Measurements from ENCODE around the gene LRRC2. TPM values are rescaled to one million over a fixed set of nuclear protein-coding genes. Genes with fewer than 3 reads are reported as not detected.

Gene LRRC2
- total RNA-seq, 1 donor from 2014 or later, result 2.0 TPM

DNA sequence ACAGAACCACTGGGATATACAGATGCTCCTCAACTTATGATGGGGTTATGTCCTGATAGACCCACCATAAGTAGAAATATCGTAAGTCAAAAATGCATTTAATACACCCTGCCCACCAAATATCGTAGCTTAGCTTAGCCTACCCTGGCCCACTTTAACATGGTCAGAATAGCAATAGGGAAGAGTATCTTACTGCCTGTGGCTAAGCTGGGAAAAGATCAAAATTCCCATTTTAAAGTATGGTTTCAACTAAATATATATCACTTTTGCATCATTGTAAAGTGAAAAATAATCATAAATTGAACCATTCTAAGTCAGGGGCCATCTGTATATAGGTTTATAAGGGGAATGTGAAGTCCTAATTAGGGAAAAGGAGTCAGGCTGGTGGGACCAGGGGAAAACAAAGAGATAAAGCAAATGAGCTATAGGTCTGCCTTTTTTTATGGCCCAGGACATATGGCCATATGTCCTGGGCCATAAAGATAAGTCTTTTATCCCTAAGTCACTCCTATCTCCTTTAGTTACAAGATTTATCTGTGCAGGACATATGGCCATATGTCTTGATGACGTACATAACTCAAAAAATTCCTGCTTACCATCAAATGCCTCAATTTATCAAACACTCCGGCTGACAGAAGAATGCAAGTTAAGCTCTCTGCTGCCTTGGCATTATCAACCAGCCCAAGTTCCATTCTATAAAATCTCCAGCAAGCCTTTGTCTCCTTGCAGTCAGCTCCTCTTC, 57.1 kb downstream of the LRRC2 start:
- H3K4me1 ChIP-seq, result no peaks in the 10 kb centered on the region
- TF ChIP-seq POLR2A (IDR thresholded peaks at IDR 0.05), result no peak
- no peak for TF ChIP-seq POLR2AphosphoS5 (IDR thresholded peaks at IDR 0.05; ENCODE audit: insufficient read depth in 1 of 2, low read depth in 1 of 2)
- TF ChIP-seq, protein P1, sequence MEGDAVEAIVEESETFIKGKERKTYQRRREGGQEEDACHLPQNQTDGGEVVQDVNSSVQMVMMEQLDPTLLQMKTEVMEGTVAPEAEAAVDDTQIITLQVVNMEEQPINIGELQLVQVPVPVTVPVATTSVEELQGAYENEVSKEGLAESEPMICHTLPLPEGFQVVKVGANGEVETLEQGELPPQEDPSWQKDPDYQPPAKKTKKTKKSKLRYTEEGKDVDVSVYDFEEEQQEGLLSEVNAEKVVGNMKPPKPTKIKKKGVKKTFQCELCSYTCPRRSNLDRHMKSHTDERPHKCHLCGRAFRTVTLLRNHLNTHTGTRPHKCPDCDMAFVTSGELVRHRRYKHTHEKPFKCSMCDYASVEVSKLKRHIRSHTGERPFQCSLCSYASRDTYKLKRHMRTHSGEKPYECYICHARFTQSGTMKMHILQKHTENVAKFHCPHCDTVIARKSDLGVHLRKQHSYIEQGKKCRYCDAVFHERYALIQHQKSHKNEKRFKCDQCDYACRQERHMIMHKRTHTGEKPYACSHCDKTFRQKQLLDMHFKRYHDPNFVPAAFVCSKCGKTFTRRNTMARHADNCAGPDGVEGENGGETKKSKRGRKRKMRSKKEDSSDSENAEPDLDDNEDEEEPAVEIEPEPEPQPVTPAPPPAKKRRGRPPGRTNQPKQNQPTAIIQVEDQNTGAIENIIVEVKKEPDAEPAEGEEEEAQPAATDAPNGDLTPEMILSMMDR (IDR thresholded peaks at IDR 0.05), result no peak

GRCh38 chr3:46506526-46506925, 59.6 kb downstream of the LRRC2 start:
- intact Hi-C loops (cut with DNase I), result no loop called here
- H3K9me3 ChIP-seq, result no peaks in the 10 kb centered on the region
- TF ChIP-seq, protein P1 (IDR thresholded peaks at IDR 0.05), result no peak
- TF ChIP-seq POLR2AphosphoS5 (IDR thresholded peaks at IDR 0.05; ENCODE audit: insufficient read depth in 1 of 2, low read depth in 1 of 2), result no peak
- no peak for TF ChIP-seq POLR2A (IDR thresholded peaks at IDR 0.05)

More for the DNA sequence above, 57.1 kb downstream of the LRRC2 start:
- no peak overlapping the region for H3K4me3 ChIP-seq
- no peaks in the 10 kb centered on the region for H3K36me3 ChIP-seq
- intact Hi-C loops (cut with DNase I), result no loop called here
- no peak overlapping the region for H3K27ac ChIP-seq
- H3K27me3 ChIP-seq, result no peaks in the 10 kb centered on the region
- DNase-seq (ENCODE audit: extremely low spot score in 2 of 2), result no peak
- H3K9me3 ChIP-seq, result no peaks in the 10 kb centered on the region

DNA sequence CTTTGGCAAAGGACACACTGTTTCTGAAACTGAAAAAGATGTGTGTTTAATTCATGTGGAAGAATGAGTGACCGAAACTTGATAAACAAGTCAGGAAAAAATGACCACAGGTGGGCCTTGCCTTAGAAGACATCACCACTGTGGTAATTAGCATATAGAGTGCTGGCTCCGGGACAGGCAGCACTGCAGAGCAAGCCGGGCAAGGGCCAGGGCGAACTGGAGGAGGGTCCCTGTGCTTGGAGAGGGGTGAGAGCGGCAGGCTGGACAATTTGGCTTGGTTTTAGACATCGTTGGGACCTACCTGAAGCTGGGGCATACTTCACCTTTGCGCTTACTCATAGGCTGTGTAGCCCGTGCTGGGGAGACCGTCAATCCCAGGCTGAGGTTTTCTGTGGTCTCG, 60.1 kb downstream of the LRRC2 start:
- no peaks in the 10 kb centered on the region for H3K4me1 ChIP-seq

More at GRCh38 chr3:46506526-46506925, 59.6 kb downstream of the LRRC2 start:
- H3K4me1 ChIP-seq, result no peaks in the 10 kb centered on the region
- no peak overlapping the region for H3K27ac ChIP-seq
- no peak for DNase-seq (ENCODE audit: extremely low spot score in 2 of 2)
- H3K4me3 ChIP-seq, result no peak overlapping the region
- no peaks in the 10 kb centered on the region for H3K36me3 ChIP-seq
- H3K27me3 ChIP-seq, result no peaks in the 10 kb centered on the region

GRCh38 chr3:46504789-46505188, 61.3 kb downstream of the LRRC2 start:
- Histone ChIP-seq H3K27me3 (no peaks in the 10 kb centered on the region), H3K4me3 (no peak overlapping the region), H3K9me3 (no peaks in the 10 kb centered on the region), H3K4me1 (no peaks in the 10 kb centered on the region), H3K27ac (no peak overlapping the region), H3K36me3 (no peaks in the 10 kb centered on the region)
- intact Hi-C loops (cut with DNase I), result no loop called here
- DNase-seq (ENCODE audit: extremely low spot score in 2 of 2), result no peak
- TF ChIP-seq, protein P1 (IDR thresholded peaks at IDR 0.05), result no peak
- no peak for TF ChIP-seq POLR2A (IDR thresholded peaks at IDR 0.05)
- TF ChIP-seq POLR2AphosphoS5 (IDR thresholded peaks at IDR 0.05; ENCODE audit: insufficient read depth in 1 of 2, low read depth in 1 of 2), result no peak

More for the DNA sequence above, 60.1 kb downstream of the LRRC2 start:
- no peak overlapping the region for H3K4me3 ChIP-seq
- H3K27ac ChIP-seq, result no peak overlapping the region
- TF ChIP-seq POLR2A (IDR thresholded peaks at IDR 0.05) (no peak), POLR2AphosphoS5 (IDR thresholded peaks at IDR 0.05; ENCODE audit: insufficient read depth in 1 of 2, low read depth in 1 of 2) (no peak)
- TF ChIP-seq, protein P1 (IDR thresholded peaks at IDR 0.05), result no peak
- no peaks in the 10 kb centered on the region for H3K27me3 ChIP-seq
- no peak for DNase-seq (ENCODE audit: extremely low spot score in 2 of 2)
- intact Hi-C loops (cut with DNase I), result no loop called here
- H3K9me3 ChIP-seq, result no peaks in the 10 kb centered on the region
- no peaks in the 10 kb centered on the region for H3K36me3 ChIP-seq

DNA sequence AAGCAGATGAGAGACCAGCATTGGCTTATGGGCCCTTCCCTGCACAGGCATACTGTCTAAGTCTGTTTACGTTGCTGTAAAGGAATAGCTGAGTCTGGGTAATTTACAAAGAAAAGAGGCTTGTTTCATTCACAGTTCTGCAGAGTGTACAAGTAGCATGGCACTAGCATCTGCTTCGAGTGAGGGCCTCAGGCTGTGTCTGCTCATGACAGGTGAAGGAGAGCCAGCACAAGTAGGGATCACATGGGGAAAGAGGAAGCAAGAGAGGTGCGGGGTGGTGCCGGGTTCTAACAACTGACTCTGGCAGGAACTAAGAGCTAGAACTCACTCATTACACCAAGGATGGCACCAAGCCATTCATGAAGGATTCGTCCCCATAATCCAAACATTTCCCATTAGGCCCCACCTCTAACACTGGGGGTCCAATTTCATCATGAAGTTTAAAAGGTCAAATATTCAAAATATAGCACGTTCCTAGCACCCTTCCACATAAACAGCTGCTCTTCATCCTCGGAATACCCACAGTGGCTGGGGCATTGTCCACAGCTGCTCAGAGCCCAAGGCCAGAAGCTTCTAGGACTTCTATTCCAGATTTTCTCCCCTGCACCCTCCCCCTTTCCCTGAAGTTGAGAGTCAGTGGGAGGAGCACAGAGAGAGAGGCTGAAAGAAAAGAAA, 62.8 kb downstream of the LRRC2 start:
- H3K27ac ChIP-seq, result no peak overlapping the region
- intact Hi-C loops (cut with DNase I), result no loop called here
- DNase-seq (ENCODE audit: extremely low spot score in 2 of 2), result no peak

More for the DNA sequence above, 62.8 kb downstream of the LRRC2 start:
- Histone ChIP-seq H3K4me1 (no peaks in the 10 kb centered on the region), H3K27me3 (no peaks in the 10 kb centered on the region), H3K4me3 (no peak overlapping the region), H3K9me3 (no peaks in the 10 kb centered on the region), H3K36me3 (no peaks in the 10 kb centered on the region)
- TF ChIP-seq POLR2A (IDR thresholded peaks at IDR 0.05) (no peak), POLR2AphosphoS5 (IDR thresholded peaks at IDR 0.05; ENCODE audit: insufficient read depth in 1 of 2, low read depth in 1 of 2) (no peak)
- TF ChIP-seq, protein P1 (IDR thresholded peaks at IDR 0.05), result no peak
